Esophagus muscularis mucosa (tissue), 3 donors: ENCODE data around the gene KCND3.

ENCODE experiments used
- EP300 ChIP-seq: sonication (generic); formaldehyde crosslinking; IDR thresholded peaks from one replicate; pipeline ENCODE4 v1.6.1; 2017; ENCODE audit warnings: antibody characterized with exemption
- TF ChIP-seq, protein P1 (sequence below), 3 experiments: fragments of 200-600 bp in 2 of 3; fragments of 450-650 bp in 1 of 3; sonication (generic) in 2 of 3; IDR thresholded peaks; one replicate each; pipeline ENCODE4 v1.5.1; 2017 to 2019; ENCODE audit warnings: antibody characterized with exemption in 3 of 3, mild to moderate bottlenecking in 2 of 3, moderate library complexity in 1 of 3

DNA sequence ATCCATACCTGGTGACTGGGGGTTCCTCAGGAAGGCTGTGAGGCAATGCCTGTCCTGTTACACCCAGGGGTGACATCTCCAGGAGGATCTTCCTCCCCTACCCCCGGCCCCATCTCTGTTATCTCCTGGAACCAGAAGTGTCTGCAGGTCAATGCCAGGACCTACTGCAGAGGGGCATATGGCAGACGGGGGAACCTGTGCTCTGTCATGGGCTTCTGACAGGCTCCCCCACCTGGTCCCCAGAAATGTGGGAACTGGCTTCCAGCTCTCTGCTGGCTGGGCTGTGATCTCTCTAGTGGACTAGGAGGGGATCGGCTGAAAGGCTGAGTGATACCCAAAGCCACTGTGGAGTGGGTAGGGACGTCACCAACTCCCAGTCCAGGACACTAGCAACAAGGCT lies 21.0 kb downstream of the KCND3 start:
- TF ChIP-seq, protein P1, sequence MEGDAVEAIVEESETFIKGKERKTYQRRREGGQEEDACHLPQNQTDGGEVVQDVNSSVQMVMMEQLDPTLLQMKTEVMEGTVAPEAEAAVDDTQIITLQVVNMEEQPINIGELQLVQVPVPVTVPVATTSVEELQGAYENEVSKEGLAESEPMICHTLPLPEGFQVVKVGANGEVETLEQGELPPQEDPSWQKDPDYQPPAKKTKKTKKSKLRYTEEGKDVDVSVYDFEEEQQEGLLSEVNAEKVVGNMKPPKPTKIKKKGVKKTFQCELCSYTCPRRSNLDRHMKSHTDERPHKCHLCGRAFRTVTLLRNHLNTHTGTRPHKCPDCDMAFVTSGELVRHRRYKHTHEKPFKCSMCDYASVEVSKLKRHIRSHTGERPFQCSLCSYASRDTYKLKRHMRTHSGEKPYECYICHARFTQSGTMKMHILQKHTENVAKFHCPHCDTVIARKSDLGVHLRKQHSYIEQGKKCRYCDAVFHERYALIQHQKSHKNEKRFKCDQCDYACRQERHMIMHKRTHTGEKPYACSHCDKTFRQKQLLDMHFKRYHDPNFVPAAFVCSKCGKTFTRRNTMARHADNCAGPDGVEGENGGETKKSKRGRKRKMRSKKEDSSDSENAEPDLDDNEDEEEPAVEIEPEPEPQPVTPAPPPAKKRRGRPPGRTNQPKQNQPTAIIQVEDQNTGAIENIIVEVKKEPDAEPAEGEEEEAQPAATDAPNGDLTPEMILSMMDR (IDR thresholded peaks at IDR 0.05), result no peak
- TF ChIP-seq EP300, result no peak
